HCT116 (cell line): Measurements from ENCODE around the gene RPL10.

ENCODE experiments used
- CTCF ChIP-seq, 3 experiments: fragments of 200-600 bp in 1 of 3; sonication (generic) in 1 of 3; IDR thresholded peaks in 2 of 3; conservative IDR thresholded peaks in 1 of 3; 2 replicates each; pipeline ENCODE4 v1.5.1; 2012 to 2017; ENCODE audit warnings: low read depth in 2 of 3, low read length in 2 of 3, antibody characterized with exemption in 1 of 3, borderline replicate concordance in 1 of 3, control low read depth in 1 of 3, mild to moderate bottlenecking in 1 of 3, mixed read lengths in 1 of 3, mixed run types in 1 of 3, moderate library complexity in 1 of 3; ENCODE audit not compliant: insufficient read depth in 1 of 3
- EZH2 ChIP-seq: fragments of 200-600 bp; sonication (generic); IDR thresholded peaks from 2 replicates; pipeline ENCODE4 v1.6.1; 2017; ENCODE audit warnings: antibody characterized with exemption, mixed run types
- JUND ChIP-seq: IDR thresholded peaks from 2 replicates; pipeline ENCODE4 v1.6.1; 2012
- POLR2A ChIP-seq: IDR thresholded peaks from 2 replicates; pipeline ENCODE4 v1.7.0; 2011; ENCODE audit warnings: borderline replicate concordance; ENCODE audit not compliant: insufficient read depth, insufficient read length; ENCODE audit errors: extremely low read depth
- ZNF274 ChIP-seq: fragments of 200-500 bp; sonication (Bioruptor generic); IDR thresholded peaks from 2 replicates; pipeline ENCODE4 v1.6.1; 2014; ENCODE audit warnings: mild to moderate bottlenecking, low read depth, low read length, inconsistent platforms
- TF ChIP-seq, protein P1 (sequence below): IDR thresholded peaks from 2 replicates; pipeline ENCODE4 v1.6.1; 2012
- TF ChIP-seq, protein P2 (sequence below): IDR thresholded peaks from 2 replicates; pipeline ENCODE4 v1.6.1; 2012

GRCh38 chrX:154440623-154441357 lies 42.6 kb downstream of the RPL10 start:
- no peak for TF ChIP-seq CTCF (IDR thresholded peaks at IDR 0.05 in 2 of 3, conservative IDR thresholded peaks at IDR 0.05 in 1 of 3; ENCODE audit: borderline replicate concordance in 1 of 3, insufficient read depth in 1 of 3, low read depth in 2 of 3, low read length in 2 of 3)
- TF ChIP-seq, protein P1, sequence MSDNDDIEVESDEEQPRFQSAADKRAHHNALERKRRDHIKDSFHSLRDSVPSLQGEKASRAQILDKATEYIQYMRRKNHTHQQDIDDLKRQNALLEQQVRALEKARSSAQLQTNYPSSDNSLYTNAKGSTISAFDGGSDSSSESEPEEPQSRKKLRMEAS: no peak
- TF ChIP-seq EZH2: no peak
- TF ChIP-seq, protein P2, sequence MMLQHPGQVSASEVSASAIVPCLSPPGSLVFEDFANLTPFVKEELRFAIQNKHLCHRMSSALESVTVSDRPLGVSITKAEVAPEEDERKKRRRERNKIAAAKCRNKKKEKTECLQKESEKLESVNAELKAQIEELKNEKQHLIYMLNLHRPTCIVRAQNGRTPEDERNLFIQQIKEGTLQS: no peak
- no peak for TF ChIP-seq POLR2A
- no peak for TF ChIP-seq JUND
- no peak for TF ChIP-seq ZNF274
